ENCODE measurements around the gene CORO7.

DNA sequence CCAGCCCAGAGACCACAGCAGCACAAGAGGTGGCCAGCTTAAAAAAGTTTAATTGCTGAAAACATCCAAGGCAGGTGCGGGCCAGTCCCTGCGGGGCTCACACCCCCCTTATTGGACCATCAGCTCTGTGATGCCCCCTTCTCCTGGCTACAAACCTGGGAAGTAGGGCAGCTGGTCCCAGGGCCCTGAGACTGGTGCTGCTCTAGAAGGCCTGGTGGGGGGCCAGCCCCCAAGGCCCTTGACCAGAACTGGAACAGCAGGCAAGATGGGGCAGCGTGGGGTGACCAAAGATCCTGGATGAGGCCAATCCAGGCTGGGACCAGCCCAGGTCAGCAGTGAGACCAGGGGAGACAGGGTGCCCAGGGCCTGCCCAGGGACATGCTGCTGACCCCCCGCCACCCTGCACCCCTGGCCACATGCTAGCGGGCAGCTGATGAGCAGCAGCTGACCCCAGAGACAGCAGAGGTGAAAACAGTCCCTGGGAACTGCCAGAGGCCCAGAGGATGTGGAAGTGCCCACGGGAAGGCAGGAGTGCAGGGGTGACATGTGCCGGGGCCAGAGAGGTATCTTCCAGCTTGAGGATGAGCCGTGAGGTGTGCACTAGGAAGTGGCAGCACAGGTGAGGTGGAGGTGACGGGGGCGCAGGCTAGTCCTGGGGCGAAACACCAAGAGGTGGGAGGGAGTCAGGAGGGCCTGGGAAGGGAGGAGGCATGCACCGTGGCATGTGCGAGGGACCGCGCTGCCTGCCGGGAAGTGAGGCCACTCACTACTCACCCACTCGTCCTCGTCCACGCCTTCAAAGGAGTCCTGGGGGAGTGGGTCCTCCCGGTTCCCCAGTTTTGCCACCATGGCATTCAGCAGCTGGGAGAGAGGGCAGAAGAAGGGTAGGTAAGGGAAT, 61.6 kb downstream of the CORO7 start:
- TF ChIP-seq ELF4 (IDR thresholded peaks at IDR 0.05) (no peak), FOXM1 (IDR thresholded peaks at IDR 0.05; ENCODE audit: borderline replicate concordance) (no peak), TARDBP (IDR thresholded peaks at IDR 0.05) (no peak), SUZ12 (IDR thresholded peaks at IDR 0.05) (no peak), BHLHE40 (IDR thresholded peaks at IDR 0.05; ENCODE audit: borderline replicate concordance) (no peak), ZNF384 (IDR thresholded peaks at IDR 0.05) (no peak)
